Activated CD4-positive, alpha-beta T cell treated with anti-CD3 and anti-CD28 coated beads, Interleukin-2, amount 10 ng/mL, durations not matched to agents 7 days and 5 days (primary cell): ENCODE measurements around the gene CDS2. TPM values are rescaled to one million over a fixed set of nuclear protein-coding genes. Genes with fewer than 3 reads are reported as not detected.

Source experiments
- CTCF ChIA-PET: fragments of 350-600 bp; sonication (Branson Sonifier 250); formaldehyde crosslinking; loops from one replicate; lab custom pipeline; 2021; ENCODE audit warnings: antibody characterized with exemption; lab: Charles Lee
- POLR2A ChIA-PET: fragments of 350-600 bp; sonication (Branson Sonifier 250); formaldehyde crosslinking; loops from one replicate; lab custom pipeline; 2021; ENCODE audit warnings: antibody characterized with exemption; lab: Charles Lee
- DNase-seq: peaks from one replicate; pipeline ENCODE4 v3.0.0-alpha.2; 2020
- H3K27ac Mint-ChIP-seq: one replicate; pipeline ENCODE4 v1.8.0; 2021; ENCODE audit warnings: mild to moderate bottlenecking, moderate library complexity, mixed read lengths
- H3K27me3 Mint-ChIP-seq: one replicate; pipeline ENCODE4 v1.8.0; 2021; ENCODE audit warnings: mixed read lengths
- H3K36me3 Mint-ChIP-seq: one replicate; pipeline ENCODE4 v1.8.0; 2021; ENCODE audit warnings: low read depth, mixed read lengths
- H3K4me1 Mint-ChIP-seq: one replicate; pipeline ENCODE4 v1.8.0; 2021; ENCODE audit warnings: mixed read lengths
- H3K4me3 Mint-ChIP-seq: one replicate; pipeline ENCODE4 v1.8.0; 2021; ENCODE audit warnings: mild to moderate bottlenecking, moderate library complexity, mixed read lengths
- H3K9me3 Mint-ChIP-seq: one replicate; pipeline ENCODE4 v1.8.0; 2021; ENCODE audit warnings: mixed read lengths
- total RNA-seq, 2 experiments: library from RNA; stranded (reverse); gene quantifications; one replicate each; pipeline ENCODE4 v1.2.3, GENCODE V29; 2021

The CDS2 gene
- total RNA-seq: 10 to 100 TPM; 54.5 to 58.4 TPM

DNA sequence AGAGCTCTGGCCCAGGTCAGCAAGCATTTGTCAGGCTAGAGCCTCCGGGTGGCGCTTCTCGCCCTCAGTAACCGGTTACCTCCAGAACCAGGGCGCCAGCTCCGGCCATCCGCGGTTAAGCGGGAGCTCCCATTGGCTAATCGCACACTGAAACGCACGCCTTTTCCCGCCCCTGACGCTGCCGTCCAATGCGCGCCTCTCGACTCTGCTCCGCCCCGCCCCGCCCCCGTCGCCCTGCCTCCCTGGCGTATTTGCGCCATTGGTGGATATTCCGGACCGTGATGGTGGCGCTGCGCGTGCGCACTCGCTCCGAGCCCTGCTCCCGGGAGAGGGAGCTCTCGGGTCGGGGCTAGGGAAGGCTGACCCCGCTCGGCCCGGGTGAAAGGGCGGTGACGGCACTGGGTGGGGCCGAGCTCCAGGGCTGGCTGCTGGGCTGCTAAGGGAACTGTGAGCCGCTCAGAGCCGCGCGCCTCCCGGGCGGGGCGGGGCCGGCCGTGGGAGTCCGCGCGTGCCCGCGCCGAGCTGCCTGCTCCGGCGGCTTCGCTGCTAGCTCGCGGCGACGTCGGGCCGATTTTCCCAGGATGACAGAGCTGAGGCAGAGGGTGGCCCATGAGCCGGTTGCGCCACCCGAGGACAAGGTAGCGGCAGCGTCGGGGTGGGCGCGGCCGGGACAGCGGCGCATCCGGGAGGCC lies at the start of gene CDS2:
Gene CDS2 (plus strand): TSS at position 497 of the 692 bp plus-strand sequence. CDS start 85 bp downstream, at position 582.
- H3K4me1 Mint-ChIP-seq: peaks cover 59% of the 10 kb centered on the region
- POLR2A ChIA-PET: interaction anchor here (0.6 to 1.0 kb wide), 2 partner anchors 11 to 315 kb away, joined by 3 to 4 read pairs; no protein-coding TSS in a partner anchor
- H3K27me3 Mint-ChIP-seq: no peaks in the 10 kb centered on the region
- H3K36me3 Mint-ChIP-seq: peaks cover 11% of the 10 kb centered on the region
- no peaks in the 10 kb centered on the region for H3K9me3 Mint-ChIP-seq
- peak within 1 kb of the TSS; percentile 97 for H3K27ac Mint-ChIP-seq
- H3K4me3 Mint-ChIP-seq: peak within 1 kb of the TSS; percentile 97
- CTCF ChIA-PET: interaction anchor here (0.6 to 2.2 kb wide), 20 partner anchors 9 to 314 kb away, joined by 3 to 36 read pairs (median 4); no protein-coding TSS in a partner anchor
- DNase-seq: peak; percentile 100

DNA sequence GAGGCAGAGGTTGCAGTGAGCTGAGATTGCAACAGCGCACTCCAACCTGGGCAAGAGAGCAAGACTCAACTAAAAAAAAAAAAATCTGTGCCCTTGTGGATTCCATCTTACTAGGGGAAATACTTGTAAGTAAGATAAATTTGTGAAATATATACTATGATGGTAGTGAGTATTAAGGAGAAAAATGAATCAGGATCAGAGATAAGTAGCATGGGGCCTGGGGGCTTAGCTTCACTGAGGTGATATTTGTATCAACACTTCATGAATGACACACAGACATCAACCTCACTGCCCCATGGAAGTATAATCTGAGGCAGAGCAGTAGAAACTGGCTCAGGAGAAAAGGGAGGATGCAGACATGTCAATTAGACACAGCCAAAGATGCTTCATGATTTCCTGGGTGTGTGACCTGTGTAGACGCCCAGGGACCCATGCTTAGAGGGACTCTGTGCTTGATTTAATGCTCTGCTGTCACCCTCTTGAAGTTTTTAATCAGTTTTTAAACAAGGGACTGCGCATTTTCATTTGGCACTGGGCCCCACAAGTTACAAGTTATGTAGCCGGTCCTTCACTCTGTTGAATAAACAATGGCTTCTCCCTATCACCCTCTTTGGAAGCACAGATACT lies 48.9 kb upstream of the CDS2 start:
- Mint-ChIP-seq H3K9me3 (no peaks in the 10 kb centered on the region), H3K27me3 (no peaks in the 10 kb centered on the region), H3K4me1 (peaks cover 62% of the 10 kb centered on the region), H3K36me3 (no peaks in the 10 kb centered on the region), H3K4me3 (peak overlapping the region; percentile 64), H3K27ac (peak overlapping the region; percentile 97)
- peak; percentile 33 for DNase-seq
- ChIA-PET POLR2A (interaction anchor here (1.2 kb wide), 1 partner anchor 21 kb away, joined by 4 read pairs; no protein-coding TSS in a partner anchor), CTCF (interaction anchor here (0.7 to 1.9 kb wide), 3 partner anchors 9 to 167 kb away, joined by 3 to 10 read pairs (median 4); no protein-coding TSS in a partner anchor)

DNA sequence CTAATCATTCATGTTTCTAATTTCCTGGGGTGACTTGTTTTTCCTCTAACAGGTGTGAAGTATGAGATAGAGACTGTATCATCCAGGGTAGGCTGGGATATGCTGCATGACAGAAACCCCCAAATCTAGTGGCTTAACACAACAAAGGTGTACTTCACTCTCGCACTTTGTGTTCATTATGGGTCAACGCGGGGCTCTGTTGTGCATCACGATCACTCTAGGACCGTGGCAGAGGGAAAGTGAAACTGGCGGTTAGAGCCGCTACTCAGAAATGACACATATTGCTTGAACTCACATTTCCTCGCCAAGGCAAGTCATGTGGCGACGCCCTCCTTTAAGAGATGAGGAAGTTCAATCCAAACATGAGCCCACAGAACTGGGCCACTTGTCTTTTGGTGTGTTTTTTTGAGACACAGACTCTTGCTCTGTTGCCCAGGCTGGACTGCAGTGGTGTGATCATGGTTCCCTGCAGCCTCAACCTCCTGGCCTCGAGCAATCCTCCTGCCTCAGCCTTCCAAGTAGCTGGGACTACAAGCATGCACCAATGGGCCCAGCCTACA lies 48.3 kb upstream of the CDS2 start:
- Mint-ChIP-seq H3K4me1 (peaks cover 59% of the 10 kb centered on the region), H3K36me3 (no peaks in the 10 kb centered on the region), H3K27ac (peak overlapping the region; percentile 97), H3K4me3 (peak overlapping the region; percentile 64), H3K9me3 (no peaks in the 10 kb centered on the region), H3K27me3 (no peaks in the 10 kb centered on the region)
- POLR2A ChIA-PET: no interaction called here
- CTCF ChIA-PET: interaction anchor here (0.6 to 2.3 kb wide), 4 partner anchors 10 to 167 kb away, joined by 4 to 7 read pairs (median 4); no protein-coding TSS in a partner anchor
- DNase-seq: peak; percentile 92

DNA sequence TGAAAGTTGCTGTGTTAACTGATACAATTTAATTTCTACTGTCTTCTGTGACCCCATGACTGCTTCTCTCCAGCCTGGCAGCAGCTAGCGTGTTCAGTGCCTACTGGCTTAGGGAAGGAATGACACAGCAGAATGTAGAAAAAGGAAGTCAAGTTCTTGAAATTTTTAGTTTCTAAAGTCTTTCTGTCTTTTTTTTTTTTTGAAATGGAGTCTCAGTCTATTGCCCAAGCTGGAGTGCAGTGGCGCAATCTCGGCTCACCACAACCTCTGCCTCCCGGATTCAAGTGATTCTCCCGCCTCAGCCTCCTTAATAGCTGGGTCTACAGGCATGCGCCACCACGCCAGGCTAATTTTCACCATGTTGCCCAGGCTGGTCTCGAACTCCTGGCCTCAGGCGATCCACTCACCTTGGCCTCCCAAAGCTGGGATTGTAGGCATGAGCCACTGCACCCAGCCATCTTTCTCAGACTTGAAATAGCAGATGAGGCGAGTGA lies 46.4 kb upstream of the CDS2 start:
- Mint-ChIP-seq H3K9me3 (no peaks in the 10 kb centered on the region), H3K27me3 (no peaks in the 10 kb centered on the region), H3K36me3 (no peaks in the 10 kb centered on the region), H3K4me3 (peak overlapping the region; percentile 4), H3K27ac (peak overlapping the region; percentile 97), H3K4me1 (peaks cover 50% of the 10 kb centered on the region)
- CTCF ChIA-PET: interaction anchor here (0.5 to 2.3 kb wide), 4 partner anchors 12 to 1062 kb away, joined by 3 to 7 read pairs (median 5); partner anchors contain the start of gene PCNA
- POLR2A ChIA-PET: interaction anchor here (0.6 kb wide), 1 partner anchor 90 kb away, joined by 3 read pairs; no protein-coding TSS in a partner anchor
- peak; percentile 31 for DNase-seq

DNA sequence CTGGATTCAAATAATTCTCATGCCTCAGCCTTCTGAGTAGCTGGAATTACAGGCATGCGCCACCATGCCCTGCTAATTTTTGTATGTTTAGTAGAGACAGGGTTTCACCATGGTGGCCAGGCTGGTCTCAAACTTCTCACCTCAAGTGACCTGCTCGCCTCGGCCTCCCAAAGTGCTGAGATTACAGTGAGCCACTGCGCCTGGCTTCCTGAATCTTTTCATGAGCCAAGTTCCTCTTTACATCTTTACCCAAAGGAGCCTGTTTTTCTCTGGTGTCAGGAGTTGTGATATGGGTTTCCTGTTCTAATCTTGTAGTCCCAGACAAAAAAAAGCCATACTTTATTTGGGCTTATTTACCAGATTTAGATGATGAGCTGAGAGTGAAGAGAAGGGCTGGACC lies 41.4 kb upstream of the CDS2 start:
- Mint-ChIP-seq H3K36me3 (no peaks in the 10 kb centered on the region), H3K27ac (peak overlapping the region; percentile 50), H3K27me3 (no peaks in the 10 kb centered on the region), H3K9me3 (no peaks in the 10 kb centered on the region), H3K4me1 (peaks cover 27% of the 10 kb centered on the region), H3K4me3 (no peak overlapping the region)
- ChIA-PET CTCF (interaction anchor here (0.9 to 2.1 kb wide), 2 partner anchors 16 to 25 kb away, joined by 3 to 5 read pairs; no protein-coding TSS in a partner anchor), POLR2A (no interaction called here)
- DNase-seq: no peak

DNA sequence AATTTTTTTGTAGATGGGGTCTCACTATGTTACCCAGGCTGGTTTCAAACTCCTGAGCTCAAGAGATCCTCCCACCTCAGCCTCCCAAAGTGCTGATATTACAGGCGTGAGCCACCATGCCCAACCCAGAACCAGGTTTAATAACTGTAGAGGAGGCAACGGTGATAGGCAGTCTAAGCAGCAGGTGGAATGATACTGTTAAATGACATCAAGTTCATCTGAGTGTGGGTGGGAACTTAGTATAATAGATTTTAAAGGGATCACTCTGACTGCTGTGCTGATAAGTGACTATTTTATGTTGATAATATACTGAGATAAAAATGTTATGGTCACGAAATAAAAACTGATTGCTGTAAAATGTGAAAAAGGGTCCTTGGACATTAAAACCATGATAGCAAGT lies 38.1 kb upstream of the CDS2 start:
- Mint-ChIP-seq H3K27ac (peak overlapping the region; percentile 36), H3K27me3 (no peaks in the 10 kb centered on the region), H3K9me3 (no peaks in the 10 kb centered on the region), H3K4me1 (peaks cover 20% of the 10 kb centered on the region), H3K4me3 (no peak overlapping the region), H3K36me3 (peaks cover 3% of the 10 kb centered on the region)
- ChIA-PET POLR2A (no interaction called here), CTCF (interaction anchor here (1.4 to 2.2 kb wide), 2 partner anchors 26 to 32 kb away, joined by 3 to 6 read pairs; no protein-coding TSS in a partner anchor)
- no peak for DNase-seq

DNA sequence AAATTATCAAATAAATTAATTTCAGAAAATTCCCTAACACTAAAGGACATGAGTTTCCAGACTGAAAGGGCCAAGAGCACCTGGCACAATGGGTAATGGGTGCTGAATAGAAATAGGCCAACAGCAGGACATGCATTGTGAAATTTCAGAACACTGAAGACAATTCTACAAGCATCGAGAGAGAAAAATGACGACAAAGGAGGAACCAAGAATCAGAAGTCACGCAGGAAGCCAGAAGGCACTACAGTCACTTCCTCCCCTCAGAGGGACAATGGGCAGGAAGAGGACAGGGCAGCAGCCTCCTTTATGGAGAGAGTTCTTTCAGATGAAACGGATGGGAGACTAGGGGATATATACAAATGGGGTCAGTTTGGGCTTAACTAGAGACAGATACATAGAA lies 36.6 kb upstream of the CDS2 start:
- H3K4me3 Mint-ChIP-seq: no peak overlapping the region
- H3K27me3 Mint-ChIP-seq: no peaks in the 10 kb centered on the region
- peaks cover 20% of the 10 kb centered on the region for H3K4me1 Mint-ChIP-seq
- H3K9me3 Mint-ChIP-seq: no peaks in the 10 kb centered on the region
- ChIA-PET CTCF (no interaction called here), POLR2A (no interaction called here)
- peaks cover 3% of the 10 kb centered on the region for H3K36me3 Mint-ChIP-seq
- peak; percentile 17 for DNase-seq
- H3K27ac Mint-ChIP-seq: peak overlapping the region; percentile 34

DNA sequence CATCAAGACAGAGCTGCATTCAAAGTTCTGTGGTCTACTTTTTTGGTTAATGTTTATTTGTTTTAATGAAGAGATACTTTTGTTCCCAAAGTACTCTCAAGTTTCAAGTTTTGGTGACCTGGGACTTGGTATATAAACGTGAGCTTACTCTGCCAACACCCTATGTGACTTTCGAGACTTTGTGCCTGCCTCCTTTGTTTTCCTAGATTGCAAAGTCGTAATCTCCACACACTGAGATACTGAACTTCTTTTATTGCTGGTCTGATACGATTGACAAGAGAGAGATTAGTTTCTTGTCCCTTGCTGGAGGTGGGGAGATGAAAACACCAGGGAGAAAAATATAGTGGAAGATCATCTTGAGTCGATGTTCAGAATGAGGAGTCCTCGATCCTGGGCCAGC lies 34.9 kb upstream of the CDS2 start:
- no peak for DNase-seq
- POLR2A ChIA-PET: no interaction called here
- Mint-ChIP-seq H3K27me3 (no peaks in the 10 kb centered on the region), H3K36me3 (peaks cover 5% of the 10 kb centered on the region), H3K4me3 (no peak overlapping the region), H3K27ac (no peak overlapping the region), H3K4me1 (peaks cover 16% of the 10 kb centered on the region), H3K9me3 (no peaks in the 10 kb centered on the region)
- CTCF ChIA-PET: interaction anchor here (0.6 to 1.4 kb wide), 4 partner anchors 21 to 113 kb away, joined by 3 to 5 read pairs (median 3); no protein-coding TSS in a partner anchor

DNA sequence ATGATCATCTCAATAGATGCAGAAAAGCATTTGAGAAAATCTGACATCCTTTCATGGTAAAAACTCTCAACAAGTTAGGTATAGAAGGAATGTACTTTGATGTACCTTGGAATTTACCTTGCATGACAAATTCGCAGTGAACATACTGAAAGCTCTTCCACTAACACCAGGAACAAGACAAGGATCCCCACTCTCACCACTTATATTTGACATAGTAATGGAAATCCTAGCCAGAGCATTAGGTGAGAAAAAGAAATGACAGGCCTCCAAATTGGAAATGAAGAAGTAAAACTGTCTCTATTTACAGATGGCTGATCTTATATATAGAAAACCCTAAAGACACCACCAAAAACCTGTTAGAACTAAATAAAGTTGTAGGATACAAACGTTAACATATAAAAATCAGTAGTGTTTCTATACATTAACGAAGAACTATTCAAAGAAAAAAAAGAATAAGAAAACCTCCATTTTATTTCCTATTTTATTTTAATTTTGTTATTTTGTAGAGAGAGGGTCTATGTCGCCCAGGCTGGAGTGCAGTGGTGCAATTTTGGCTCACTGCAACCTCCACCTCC lies 34.0 kb upstream of the CDS2 start:
- ChIA-PET POLR2A (no interaction called here), CTCF (interaction anchor here (0.6 to 1.1 kb wide), 3 partner anchors 12 to 118 kb away, joined by 4 to 6 read pairs (median 5); no protein-coding TSS in a partner anchor)
- no peak overlapping the region for H3K4me3 Mint-ChIP-seq
- no peak overlapping the region for H3K27ac Mint-ChIP-seq
- no peaks in the 10 kb centered on the region for H3K9me3 Mint-ChIP-seq
- no peak for DNase-seq
- peaks cover 5% of the 10 kb centered on the region for H3K36me3 Mint-ChIP-seq
- no peaks in the 10 kb centered on the region for H3K27me3 Mint-ChIP-seq
- peaks cover 16% of the 10 kb centered on the region for H3K4me1 Mint-ChIP-seq

DNA sequence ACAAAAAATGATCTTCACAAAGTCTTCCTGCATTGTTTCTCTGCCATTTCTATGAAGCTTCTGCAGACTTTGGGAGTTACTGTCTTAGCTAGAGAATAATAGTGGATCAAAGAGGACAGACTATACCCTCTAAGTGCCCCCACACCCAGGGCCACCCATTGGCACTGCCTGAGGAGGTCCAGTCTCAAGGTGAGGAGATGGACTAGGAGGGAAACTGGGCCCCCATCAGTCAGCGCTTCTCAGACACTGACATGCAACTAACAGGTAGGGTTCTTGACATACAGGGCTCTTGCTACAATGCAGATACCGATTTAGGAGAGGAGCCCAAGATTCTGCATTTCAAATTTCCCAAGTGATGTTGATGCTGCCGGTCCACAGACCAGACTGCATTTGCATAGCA lies 31.4 kb upstream of the CDS2 start:
- CTCF ChIA-PET: interaction anchor here (1.1 to 1.8 kb wide), 2 partner anchors 10 to 39 kb away, joined by 3 to 8 read pairs; no protein-coding TSS in a partner anchor
- POLR2A ChIA-PET: no interaction called here
- no peak for DNase-seq
- Mint-ChIP-seq H3K36me3 (peaks cover 25% of the 10 kb centered on the region), H3K27ac (no peak overlapping the region), H3K4me3 (no peak overlapping the region), H3K27me3 (no peaks in the 10 kb centered on the region), H3K4me1 (peaks cover 6% of the 10 kb centered on the region), H3K9me3 (no peaks in the 10 kb centered on the region)

DNA sequence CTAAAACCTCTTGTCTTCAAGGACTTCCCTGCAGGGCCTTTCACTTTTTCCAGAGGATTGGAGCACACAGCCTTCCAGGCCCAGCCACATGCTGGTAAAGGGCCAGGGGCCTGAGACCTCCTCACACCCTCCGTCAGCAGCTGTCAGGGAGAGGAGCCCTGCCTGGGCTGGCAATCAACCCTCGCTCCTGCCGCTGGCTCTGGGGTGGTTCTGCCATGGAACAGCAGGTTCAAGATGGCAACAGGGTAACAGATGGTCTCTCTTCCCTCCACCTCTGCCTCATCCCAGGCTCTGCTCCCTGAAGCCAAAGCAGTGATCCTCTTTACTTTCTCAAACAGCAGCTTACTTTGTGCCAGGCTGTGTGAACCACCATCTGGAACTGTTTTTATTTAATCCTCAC lies 30.9 kb upstream of the CDS2 start:
- no peak for DNase-seq
- H3K4me1 Mint-ChIP-seq: peaks cover 5% of the 10 kb centered on the region
- H3K4me3 Mint-ChIP-seq: no peak overlapping the region
- no peaks in the 10 kb centered on the region for H3K9me3 Mint-ChIP-seq
- peaks cover 28% of the 10 kb centered on the region for H3K36me3 Mint-ChIP-seq
- CTCF ChIA-PET: interaction anchor here (0.9 to 1.8 kb wide), 4 partner anchors 10 to 39 kb away, joined by 3 to 8 read pairs (median 4); no protein-coding TSS in a partner anchor
- H3K27me3 Mint-ChIP-seq: no peaks in the 10 kb centered on the region
- POLR2A ChIA-PET: no interaction called here
- H3K27ac Mint-ChIP-seq: peak overlapping the region; percentile 25

DNA sequence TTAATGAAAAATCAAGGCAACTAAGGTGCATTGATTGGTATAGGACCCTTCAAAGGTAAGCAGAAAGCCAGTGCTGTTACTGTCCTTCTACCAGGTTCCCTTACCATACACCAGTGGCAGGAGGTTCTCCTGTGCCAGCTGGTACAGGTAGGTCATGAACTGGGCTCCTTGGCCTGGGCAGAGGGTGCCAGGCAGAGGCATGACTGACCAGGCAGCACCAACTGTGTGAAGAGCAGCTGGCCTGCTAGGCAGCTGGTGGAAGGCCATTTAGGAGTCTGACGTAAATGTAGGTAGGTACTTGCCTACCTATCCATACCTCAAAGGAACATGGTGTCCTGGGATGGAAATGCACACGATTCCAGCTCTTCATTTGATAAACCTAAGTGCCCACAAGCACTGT lies 30.3 kb upstream of the CDS2 start:
- no peaks in the 10 kb centered on the region for H3K9me3 Mint-ChIP-seq
- no peak overlapping the region for H3K4me3 Mint-ChIP-seq
- ChIA-PET POLR2A (no interaction called here), CTCF (interaction anchor here (0.9 to 1.8 kb wide), 4 partner anchors 9 to 40 kb away, joined by 3 to 8 read pairs (median 4); no protein-coding TSS in a partner anchor)
- peaks cover 10% of the 10 kb centered on the region for H3K4me1 Mint-ChIP-seq
- peaks cover 30% of the 10 kb centered on the region for H3K36me3 Mint-ChIP-seq
- no peak overlapping the region for H3K27ac Mint-ChIP-seq
- H3K27me3 Mint-ChIP-seq: no peaks in the 10 kb centered on the region
- DNase-seq: no peak
